ENCODE data around the gene SLC12A6. TPM values are rescaled to one million over a fixed set of nuclear protein-coding genes. Genes with fewer than 3 reads are reported as not detected.
"Not testable (repeated sequence)": the region's sequence is repeated elsewhere in the genome, so short reads cannot be mapped to it uniquely, and the experiment has no call there.

SLC12A6 gene
- total RNA-seq (2014; rRNA removed; shearing (Covaris generic)) (8.9 and 11.5 TPM in 2 replicates), total RNA-seq (2022) (14.9 and 16.1 TPM in 2 replicates), Bru-seq, nascent RNA (percentile 53 among the genes with signal in this experiment), BruChase-seq, experiment 1, labeled RNA remaining after a 6-hour chase (percentile 57 among the genes with signal in this experiment), BruChase-seq, experiment 2, labeled RNA remaining after a 2-hour chase (percentile 56 among the genes with signal in this experiment)
- long read RNA-seq, partial matches to known transcripts, result 0 of 5 reads
- long read RNA-seq, other reads (novel, unspliced or antisense), result 5 of 5 reads

DNA sequence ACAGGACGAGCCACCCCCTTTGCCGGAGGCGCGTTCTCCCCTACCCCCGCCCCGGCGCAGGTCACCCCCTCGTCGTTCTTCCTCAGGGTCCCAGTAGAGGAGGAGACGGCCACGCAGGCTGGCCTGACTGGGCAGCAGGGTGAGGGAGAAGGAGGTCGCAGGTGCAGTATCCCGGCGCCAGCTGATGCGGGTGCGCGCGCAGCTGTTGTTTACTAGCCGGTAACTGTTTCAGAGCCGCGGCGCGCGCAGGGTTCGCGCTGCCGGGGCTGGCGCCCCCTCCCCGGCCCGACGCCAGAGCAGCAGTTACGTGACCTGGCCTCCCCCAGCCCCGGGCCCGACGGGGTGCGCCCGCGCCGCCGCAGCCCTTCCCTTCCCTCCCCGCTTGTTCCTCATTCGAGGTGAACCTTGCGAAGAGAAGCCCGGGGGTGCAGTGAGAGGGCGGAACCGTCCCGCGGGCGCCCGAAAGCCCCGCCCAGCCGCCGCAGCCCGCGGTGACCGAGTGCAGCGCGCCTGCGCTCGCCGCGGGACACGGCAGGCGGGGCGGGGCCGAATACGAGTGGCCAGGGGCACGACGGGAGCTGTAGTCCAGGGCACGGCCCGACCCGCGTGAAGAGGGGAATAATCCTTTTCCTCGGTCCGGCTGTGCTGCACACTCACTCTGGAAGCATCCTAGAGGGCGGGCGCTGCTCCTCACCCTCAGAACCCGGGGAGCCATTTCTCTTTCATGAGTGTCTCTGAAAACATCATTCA, at the start of gene SLC12A6:
Gene SLC12A6 (minus strand): TSS at position 225 of the 750 bp plus-strand sequence. CDS start 1,101 bp downstream, outside the sequence.
- H3K4me3 ChIP-seq (ENCODE audit: low read depth, low read length, poor library complexity, severe bottlenecking), result peak within 1 kb of the TSS; percentile 90
- peak within 1 kb of the TSS; percentile 65 for H3K27ac ChIP-seq (ENCODE audit: low read depth, low read length, poor library complexity, severe bottlenecking)
- CTCF ChIA-PET (ENCODE audit: unreplicated experiment), result no interaction called here
- peak within 1 kb of the TSS; percentile 77 for H3K4me2 ChIP-seq (ENCODE audit: low read length)
- no peaks in the 10 kb centered on the region for H3K9me3 ChIP-seq (ENCODE audit: low read length)
- peak; percentile 90 for DNase-seq (ENCODE audit: low spot score)
- H3K9me2 ChIP-seq (ENCODE audit: insufficient read depth, low read length), result no peaks in the 10 kb centered on the region
- peaks cover 49% of the 10 kb centered on the region for H3K4me1 ChIP-seq (ENCODE audit: insufficient read depth, low read length, poor library complexity, severe bottlenecking)
- POLR2A ChIA-PET, result interaction anchor here (0.6 to 1.5 kb wide), 5 partner anchors 29 to 299 kb away, joined by 3 to 4 read pairs (median 3); partner anchors contain the start of gene LPCAT4
- H2AFZ ChIP-seq (ENCODE audit: low read length), result peak within 1 kb of the TSS; percentile 82
- BruUV-seq (replicated peaks), result no TSS peak
- TF ChIP-seq, protein P1, sequence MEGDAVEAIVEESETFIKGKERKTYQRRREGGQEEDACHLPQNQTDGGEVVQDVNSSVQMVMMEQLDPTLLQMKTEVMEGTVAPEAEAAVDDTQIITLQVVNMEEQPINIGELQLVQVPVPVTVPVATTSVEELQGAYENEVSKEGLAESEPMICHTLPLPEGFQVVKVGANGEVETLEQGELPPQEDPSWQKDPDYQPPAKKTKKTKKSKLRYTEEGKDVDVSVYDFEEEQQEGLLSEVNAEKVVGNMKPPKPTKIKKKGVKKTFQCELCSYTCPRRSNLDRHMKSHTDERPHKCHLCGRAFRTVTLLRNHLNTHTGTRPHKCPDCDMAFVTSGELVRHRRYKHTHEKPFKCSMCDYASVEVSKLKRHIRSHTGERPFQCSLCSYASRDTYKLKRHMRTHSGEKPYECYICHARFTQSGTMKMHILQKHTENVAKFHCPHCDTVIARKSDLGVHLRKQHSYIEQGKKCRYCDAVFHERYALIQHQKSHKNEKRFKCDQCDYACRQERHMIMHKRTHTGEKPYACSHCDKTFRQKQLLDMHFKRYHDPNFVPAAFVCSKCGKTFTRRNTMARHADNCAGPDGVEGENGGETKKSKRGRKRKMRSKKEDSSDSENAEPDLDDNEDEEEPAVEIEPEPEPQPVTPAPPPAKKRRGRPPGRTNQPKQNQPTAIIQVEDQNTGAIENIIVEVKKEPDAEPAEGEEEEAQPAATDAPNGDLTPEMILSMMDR (conservative IDR thresholded peaks at IDR 0.05; ENCODE audit: low read length), result 0 out of 2 replicates have a peak, but pooled peaks have one; percentile 15
- TF ChIP-seq EZH2phosphoT487 (IDR thresholded peaks at IDR 0.05; ENCODE audit: borderline replicate concordance, low read depth, low read length), result no peak
- intact Hi-C loops (cut with micrococcal nuclease; ENCODE audit: unreplicated experiment), result loop anchor here (2.0 to 5.0 kb wide), 2 partner anchors 125 to 299 kb away; partner anchors contain the start of genes AVEN and KATNBL1
- H4K20me1 ChIP-seq (ENCODE audit: insufficient read depth, low read length), result no peaks in the 10 kb centered on the region
- H3K36me3 ChIP-seq (ENCODE audit: insufficient read depth, low read length), result peaks cover 35% of the 10 kb centered on the region
- peaks cover 24% of the 10 kb centered on the region for H3K79me2 ChIP-seq (ENCODE audit: insufficient read depth, low read depth, low read length)

DNA sequence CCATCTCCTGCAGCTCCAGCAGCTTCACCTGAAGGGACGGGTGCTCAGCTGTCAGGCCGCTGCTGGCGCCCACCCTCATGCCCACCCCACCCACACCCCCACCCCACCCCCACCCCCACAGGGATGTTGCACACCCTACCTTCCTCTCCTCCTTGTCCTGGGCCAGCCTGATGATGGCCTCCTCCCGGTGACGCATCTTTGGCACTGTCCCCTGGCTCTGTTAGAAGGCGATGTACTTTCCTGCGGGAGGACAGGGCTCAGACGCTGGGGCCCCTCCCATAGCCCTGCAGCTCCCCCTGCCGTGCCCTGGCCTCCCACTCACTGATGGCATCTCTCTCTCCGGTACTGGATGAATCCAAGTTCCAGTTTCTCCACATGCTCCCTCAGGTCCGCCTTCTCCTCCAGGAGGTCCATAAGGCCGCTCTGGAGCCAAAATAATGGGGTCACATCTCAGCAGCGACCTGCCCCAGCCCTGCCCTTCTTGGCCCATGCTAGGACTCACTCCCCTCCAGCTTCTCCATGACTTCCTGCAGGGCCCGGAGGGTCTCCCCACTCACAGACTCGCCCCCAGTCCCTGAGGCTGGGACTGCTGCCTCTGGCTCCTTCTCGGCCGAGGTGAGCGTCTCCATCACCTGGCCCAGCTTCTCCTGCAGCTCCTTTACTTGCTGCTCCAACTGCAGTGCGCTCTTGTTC, 44.4 kb upstream of the SLC12A6 start:
- POLR2A ChIA-PET; H3K4me2 ChIP-seq (ENCODE audit: low read length); H3K36me3 ChIP-seq (ENCODE audit: insufficient read depth, low read length); H3K27ac ChIP-seq (ENCODE audit: low read depth, low read length, poor library complexity, severe bottlenecking); H2AFZ ChIP-seq (ENCODE audit: low read length); H3K4me3 ChIP-seq (ENCODE audit: low read depth, low read length, poor library complexity, severe bottlenecking); H3K4me1 ChIP-seq (ENCODE audit: insufficient read depth, low read length, poor library complexity, severe bottlenecking); H3K9me3 ChIP-seq (ENCODE audit: low read length); H3K9me2 ChIP-seq (ENCODE audit: insufficient read depth, low read length); DNase-seq (ENCODE audit: low spot score); H3K79me2 ChIP-seq (ENCODE audit: insufficient read depth, low read depth, low read length); CTCF ChIA-PET (ENCODE audit: unreplicated experiment); intact Hi-C loops (cut with micrococcal nuclease; ENCODE audit: unreplicated experiment); H4K20me1 ChIP-seq (ENCODE audit: insufficient read depth, low read length); BruUV-seq (replicated peaks): not testable (repeated sequence)

DNA sequence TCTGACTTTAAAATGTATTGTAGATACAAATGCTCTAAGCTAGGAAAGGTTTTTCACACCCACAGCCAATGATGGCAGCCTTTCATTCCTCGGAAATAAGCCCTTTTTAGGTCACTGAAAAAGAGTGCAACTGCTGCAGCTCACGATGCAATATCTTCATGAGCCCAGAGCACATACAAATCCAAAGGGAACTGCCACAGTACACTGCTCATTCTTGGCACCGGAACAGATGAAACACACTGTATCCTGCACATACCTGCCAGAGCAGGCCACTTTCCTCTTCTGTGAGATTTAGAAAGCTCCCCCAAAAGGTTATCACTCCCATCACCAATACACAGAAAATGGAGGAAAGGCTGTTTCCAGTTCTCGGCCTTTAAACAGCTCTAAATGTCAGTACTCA, 42.9 kb upstream of the SLC12A6 start:
- intact Hi-C loops (cut with micrococcal nuclease; ENCODE audit: unreplicated experiment); POLR2A ChIA-PET; H3K79me2 ChIP-seq (ENCODE audit: insufficient read depth, low read depth, low read length); H3K9me3 ChIP-seq (ENCODE audit: low read length); H3K4me1 ChIP-seq (ENCODE audit: insufficient read depth, low read length, poor library complexity, severe bottlenecking); DNase-seq (ENCODE audit: low spot score); H2AFZ ChIP-seq (ENCODE audit: low read length); H3K4me2 ChIP-seq (ENCODE audit: low read length); H3K27ac ChIP-seq (ENCODE audit: low read depth, low read length, poor library complexity, severe bottlenecking); H3K36me3 ChIP-seq (ENCODE audit: insufficient read depth, low read length); H4K20me1 ChIP-seq (ENCODE audit: insufficient read depth, low read length); H3K4me3 ChIP-seq (ENCODE audit: low read depth, low read length, poor library complexity, severe bottlenecking); BruUV-seq (replicated peaks); H3K9me2 ChIP-seq (ENCODE audit: insufficient read depth, low read length); CTCF ChIA-PET (ENCODE audit: unreplicated experiment): not testable (repeated sequence)
